ENCODE data around the gene TMEM141. TPM values are rescaled to one million over a fixed set of nuclear protein-coding genes. Genes with fewer than 3 reads are reported as not detected.

Gene TMEM141
- total RNA-seq, 1 donor from 2014 or later: 19.9 TPM

DNA sequence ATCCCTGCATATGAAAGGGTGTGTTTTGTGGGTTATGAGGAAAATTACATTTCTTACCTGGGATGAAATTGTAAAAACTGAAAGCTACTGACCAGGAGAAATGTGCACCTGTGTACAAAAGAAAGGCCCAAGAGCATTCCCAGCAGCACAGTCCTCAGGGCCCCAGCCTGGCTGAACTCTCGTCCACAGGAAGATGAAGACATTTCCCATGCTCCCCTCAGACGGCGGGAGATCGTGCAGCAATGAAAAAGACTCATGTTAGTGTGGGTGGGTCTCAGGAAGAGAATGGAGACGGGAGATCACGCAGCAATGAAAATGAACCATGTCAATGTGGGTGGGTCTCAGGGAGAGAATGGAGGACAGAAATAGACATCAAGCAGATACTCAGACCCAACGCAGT is 14.2 kb upstream of the TMEM141 start:
- H3K9me3 ChIP-seq (ENCODE audit: low read depth): no peaks in the 10 kb centered on the region
- no peaks in the 10 kb centered on the region for H3K36me3 ChIP-seq
- TF ChIP-seq, protein P1, sequence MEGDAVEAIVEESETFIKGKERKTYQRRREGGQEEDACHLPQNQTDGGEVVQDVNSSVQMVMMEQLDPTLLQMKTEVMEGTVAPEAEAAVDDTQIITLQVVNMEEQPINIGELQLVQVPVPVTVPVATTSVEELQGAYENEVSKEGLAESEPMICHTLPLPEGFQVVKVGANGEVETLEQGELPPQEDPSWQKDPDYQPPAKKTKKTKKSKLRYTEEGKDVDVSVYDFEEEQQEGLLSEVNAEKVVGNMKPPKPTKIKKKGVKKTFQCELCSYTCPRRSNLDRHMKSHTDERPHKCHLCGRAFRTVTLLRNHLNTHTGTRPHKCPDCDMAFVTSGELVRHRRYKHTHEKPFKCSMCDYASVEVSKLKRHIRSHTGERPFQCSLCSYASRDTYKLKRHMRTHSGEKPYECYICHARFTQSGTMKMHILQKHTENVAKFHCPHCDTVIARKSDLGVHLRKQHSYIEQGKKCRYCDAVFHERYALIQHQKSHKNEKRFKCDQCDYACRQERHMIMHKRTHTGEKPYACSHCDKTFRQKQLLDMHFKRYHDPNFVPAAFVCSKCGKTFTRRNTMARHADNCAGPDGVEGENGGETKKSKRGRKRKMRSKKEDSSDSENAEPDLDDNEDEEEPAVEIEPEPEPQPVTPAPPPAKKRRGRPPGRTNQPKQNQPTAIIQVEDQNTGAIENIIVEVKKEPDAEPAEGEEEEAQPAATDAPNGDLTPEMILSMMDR (IDR thresholded peaks at IDR 0.05): no peak
- TF ChIP-seq EZH2 (IDR thresholded peaks at IDR 0.05) (no peak), EZH2phosphoT487 (IDR thresholded peaks at IDR 0.05) (no peak)
- no peak overlapping the region for H3K4me2 ChIP-seq
- Mint-ChIP-seq H3K27ac (no peak overlapping the region), H3K27me3 (ENCODE audit: insufficient read depth, low read depth) (peaks cover 34% of the 10 kb centered on the region), H3K4me3 (peak overlapping the region; percentile 36), H3K36me3 (no peaks in the 10 kb centered on the region), H3K9me3 (peaks cover 23% of the 10 kb centered on the region), H3K4me1 (peaks cover 11% of the 10 kb centered on the region)
- no peak for DNase-seq (ENCODE audit: low spot score)
- H3K4me3 ChIP-seq: no peak overlapping the region
- no peak overlapping the region for H3K27ac ChIP-seq
- no peaks in the 10 kb centered on the region for H3K79me2 ChIP-seq (ENCODE audit: low read depth)
- no peak overlapping the region for H3K9ac ChIP-seq
- peaks cover 41% of the 10 kb centered on the region for H3K27me3 ChIP-seq
- no peaks in the 10 kb centered on the region for H3F3A ChIP-seq (ENCODE audit: low read depth)
- no peak overlapping the region for H2AFZ ChIP-seq (replicated peaks)
- no peaks in the 10 kb centered on the region for H4K20me1 ChIP-seq (ENCODE audit: low read depth)
- H3K4me1 ChIP-seq: no peaks in the 10 kb centered on the region

- Mint-ChIP-seq H3K4me1 (peaks cover 11% of the 10 kb centered on the region), H3K9me3 (peaks cover 23% of the 10 kb centered on the region), H3K4me3 (peak overlapping the region; percentile 36), H3K27ac (no peak overlapping the region), H3K27me3 (ENCODE audit: insufficient read depth, low read depth) (peaks cover 30% of the 10 kb centered on the region), H3K36me3 (no peaks in the 10 kb centered on the region)
- Histone ChIP-seq H2AFZ (replicated peaks) (no peak overlapping the region), H3K4me2 (no peak overlapping the region), H3K36me3 (no peaks in the 10 kb centered on the region), H3K79me2 (ENCODE audit: low read depth) (no peaks in the 10 kb centered on the region), H3K4me3 (no peak overlapping the region), H3K27me3 (peaks cover 44% of the 10 kb centered on the region), H3F3A (ENCODE audit: low read depth) (no peaks in the 10 kb centered on the region), H3K9ac (no peak overlapping the region), H3K9me3 (ENCODE audit: low read depth) (no peaks in the 10 kb centered on the region), H4K20me1 (ENCODE audit: low read depth) (no peaks in the 10 kb centered on the region), H3K27ac (no peak overlapping the region), H3K4me1 (no peaks in the 10 kb centered on the region)
- DNase-seq (ENCODE audit: low spot score): no peak
- TF ChIP-seq, protein P1 (IDR thresholded peaks at IDR 0.05): no peak
Measured at GRCh38 chr9:136777359-136777758, 13.8 kb upstream of the TMEM141 start.

DNA sequence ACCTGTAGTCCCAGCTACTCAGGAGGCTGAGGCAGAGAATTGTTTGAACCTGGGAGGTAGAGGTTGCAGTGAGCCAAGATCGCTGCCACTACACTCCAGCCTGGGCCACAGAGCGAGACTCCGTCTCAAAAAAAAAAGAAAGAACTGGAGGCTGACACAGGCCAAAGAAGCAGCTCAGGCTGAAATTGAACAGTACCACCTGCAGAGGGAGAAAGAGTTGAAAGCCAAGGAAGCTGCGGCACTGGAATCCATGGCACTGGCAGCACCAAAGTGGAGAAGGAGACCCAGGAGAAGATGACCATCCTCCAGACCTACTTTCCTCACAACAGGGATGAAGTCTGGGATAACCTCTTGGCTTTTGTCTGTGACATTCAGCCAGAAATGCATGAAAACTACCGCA is 11.3 kb upstream of the TMEM141 start:
- H3F3A ChIP-seq (ENCODE audit: low read depth): no peaks in the 10 kb centered on the region
- H3K9ac ChIP-seq: no peak overlapping the region
- H3K27me3 Mint-ChIP-seq (ENCODE audit: insufficient read depth, low read depth): peaks cover 30% of the 10 kb centered on the region
- no peaks in the 10 kb centered on the region for H3K4me1 ChIP-seq
- TF ChIP-seq, protein P1 (IDR thresholded peaks at IDR 0.05): no peak
- TF ChIP-seq EZH2 (IDR thresholded peaks at IDR 0.05): no peak
- TF ChIP-seq EZH2phosphoT487 (IDR thresholded peaks at IDR 0.05): no peak
- H3K27ac Mint-ChIP-seq: no peak overlapping the region
- no peaks in the 10 kb centered on the region for H4K20me1 ChIP-seq (ENCODE audit: low read depth)
- H2AFZ ChIP-seq (replicated peaks): no peak overlapping the region
- peaks cover 48% of the 10 kb centered on the region for H3K27me3 ChIP-seq
- no peak overlapping the region for H3K27ac ChIP-seq
- H3K4me3 ChIP-seq: no peak overlapping the region
- H3K4me1 Mint-ChIP-seq: peaks cover 12% of the 10 kb centered on the region
- H3K4me2 ChIP-seq: no peak overlapping the region
- H3K36me3 ChIP-seq: no peaks in the 10 kb centered on the region
- no peaks in the 10 kb centered on the region for H3K36me3 Mint-ChIP-seq
- H3K79me2 ChIP-seq (ENCODE audit: low read depth): no peaks in the 10 kb centered on the region
- peaks cover 14% of the 10 kb centered on the region for H3K9me3 Mint-ChIP-seq
- H3K9me3 ChIP-seq (ENCODE audit: low read depth): no peaks in the 10 kb centered on the region
- no peak overlapping the region for H3K4me3 Mint-ChIP-seq
- no peak for DNase-seq (ENCODE audit: low spot score)
